Measurements from ENCODE around the gene NRL.

NRL gene

DNA sequence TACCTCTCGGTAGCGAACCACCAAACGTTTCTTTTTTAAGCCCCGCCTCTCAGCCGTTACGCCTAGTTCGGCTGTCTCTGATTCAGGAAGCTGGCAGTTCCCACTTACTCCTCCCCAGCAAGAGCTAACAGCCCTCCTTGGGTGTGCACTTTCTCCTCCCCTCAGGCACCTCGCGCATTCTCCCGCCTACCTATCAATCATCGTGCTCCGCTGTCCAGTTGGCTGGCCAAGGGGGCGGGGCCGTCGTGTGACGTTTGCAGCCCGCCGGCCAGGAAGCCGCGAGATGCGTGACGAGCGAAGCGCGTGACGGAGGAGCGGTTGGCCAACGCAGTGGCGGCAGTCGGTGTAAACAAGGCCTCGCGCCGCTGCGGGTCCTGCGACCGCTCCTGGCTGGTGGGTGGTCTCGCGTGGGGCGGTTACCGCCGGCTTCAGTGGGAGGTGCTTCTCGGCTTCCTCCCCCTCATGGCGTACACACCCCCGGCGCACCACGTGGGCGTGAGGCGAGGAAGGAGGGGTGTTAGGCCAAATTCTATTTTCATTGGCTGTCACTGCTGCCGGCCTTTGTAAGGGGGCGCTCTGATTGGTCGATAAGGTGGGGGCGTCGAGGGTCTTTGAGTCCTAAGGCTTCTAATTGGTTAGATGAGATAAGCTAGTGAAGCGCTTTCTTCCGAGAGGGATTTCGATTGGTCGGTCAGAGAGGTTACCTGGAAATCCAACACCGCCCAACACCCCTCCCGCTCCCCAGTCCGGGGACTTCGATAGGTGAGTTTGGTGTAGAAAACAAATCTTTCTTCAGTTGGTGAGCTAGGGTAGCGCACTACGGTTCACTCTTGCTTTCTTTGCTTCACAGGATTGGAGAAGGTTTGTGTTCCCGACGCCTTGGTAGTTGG, at the start of gene NRL, which contains the start of gene DCAF11:
Gene NRL (minus strand): TSS at position 418 of the 890 bp plus-strand sequence. CDS start 32,101 bp downstream, outside the sequence.
Gene DCAF11 (plus strand): TSS at position 246 of the 890 bp plus-strand sequence. CDS start 818 bp downstream, outside the sequence.
- DNase-seq = peak; percentile 100

DNA sequence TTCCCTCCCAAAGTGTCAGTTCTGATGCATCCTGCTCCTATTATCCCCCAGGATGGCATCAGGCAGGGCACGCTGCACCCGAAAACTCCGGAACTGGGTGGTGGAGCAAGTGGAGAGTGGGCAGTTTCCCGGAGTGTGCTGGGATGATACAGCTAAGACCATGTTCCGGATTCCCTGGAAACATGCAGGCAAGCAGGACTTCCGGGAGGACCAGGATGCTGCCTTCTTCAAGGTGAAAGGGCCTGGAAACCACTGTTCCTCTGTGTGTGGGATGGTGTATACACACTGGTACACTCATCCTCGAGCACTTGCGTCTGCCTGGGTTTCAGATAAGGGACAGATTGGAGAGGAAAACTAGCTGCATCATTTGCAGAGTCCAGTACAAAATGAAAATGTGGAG, 47.3 kb upstream of the NRL start:
- no peak for DNase-seq

DNA sequence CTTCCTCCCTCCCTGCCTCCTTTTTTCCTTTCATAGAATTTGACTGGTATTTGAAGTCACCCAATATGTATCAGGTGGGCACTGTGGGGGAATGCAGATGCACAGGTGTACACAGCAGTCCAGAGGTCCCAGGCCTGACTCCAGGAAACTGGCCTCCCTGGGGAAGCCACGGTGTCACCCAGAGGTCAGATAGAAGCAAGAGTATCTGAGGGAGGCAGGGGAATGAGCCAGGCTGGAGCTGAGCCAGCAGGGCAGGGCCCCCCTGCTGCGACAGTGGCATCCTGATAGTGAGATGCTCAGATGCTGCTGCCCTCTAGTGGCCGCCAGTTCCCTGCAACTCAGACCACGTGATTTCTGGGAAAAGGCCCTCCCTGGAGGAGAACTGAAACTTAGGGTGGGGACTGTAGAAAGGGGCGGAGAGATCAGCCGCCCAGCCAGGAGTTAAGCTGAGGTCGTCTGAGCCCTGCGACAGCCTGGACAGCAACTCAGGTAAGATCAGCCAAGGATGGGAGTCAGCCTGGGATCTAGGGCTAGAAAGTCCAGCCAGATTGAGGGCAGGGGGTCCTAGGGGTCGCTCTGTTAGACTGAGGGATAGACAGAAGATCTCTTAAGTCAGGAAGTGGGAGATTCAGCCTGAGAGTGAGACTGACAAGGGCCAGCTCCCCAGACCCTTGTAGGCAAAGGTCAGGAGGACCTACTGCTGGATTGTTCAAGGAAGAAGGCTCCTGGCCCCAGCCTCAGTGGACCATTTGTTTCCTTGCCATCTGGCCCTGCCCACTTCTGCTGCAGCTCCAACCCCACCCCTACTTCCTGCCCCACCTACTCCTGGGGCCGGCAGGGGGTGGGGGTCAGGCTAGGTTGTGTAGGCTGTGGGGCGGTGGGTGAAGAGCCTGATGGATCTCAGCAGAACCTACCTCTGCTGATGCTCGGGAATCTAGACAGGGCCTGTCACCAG, 46.4 kb upstream of the NRL start, which contains the start of gene IRF9:
Gene IRF9 (plus strand): TSS at position 416 of the 955 bp plus-strand sequence. CDS start 880 bp downstream, outside the sequence.
- DNase-seq = peak; percentile 96

DNA sequence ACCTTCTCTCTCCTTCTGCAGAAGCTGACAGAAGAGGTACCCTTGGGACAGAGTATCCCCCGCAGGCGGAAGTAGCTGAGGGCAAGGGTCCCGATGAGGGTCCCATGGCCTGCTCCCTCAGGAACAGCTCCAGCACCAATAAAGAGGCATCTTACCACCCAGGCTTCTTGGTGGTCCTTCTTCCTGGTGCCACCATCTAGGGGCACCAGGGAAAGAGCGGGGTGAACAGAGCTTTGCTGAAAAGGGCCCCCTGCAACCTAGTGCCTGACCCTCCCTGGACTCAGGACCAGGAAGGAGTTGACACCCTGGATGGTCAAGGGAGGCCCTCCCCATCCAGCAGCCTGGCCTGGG, 45.7 kb upstream of the NRL start:
- no peak for DNase-seq

DNA sequence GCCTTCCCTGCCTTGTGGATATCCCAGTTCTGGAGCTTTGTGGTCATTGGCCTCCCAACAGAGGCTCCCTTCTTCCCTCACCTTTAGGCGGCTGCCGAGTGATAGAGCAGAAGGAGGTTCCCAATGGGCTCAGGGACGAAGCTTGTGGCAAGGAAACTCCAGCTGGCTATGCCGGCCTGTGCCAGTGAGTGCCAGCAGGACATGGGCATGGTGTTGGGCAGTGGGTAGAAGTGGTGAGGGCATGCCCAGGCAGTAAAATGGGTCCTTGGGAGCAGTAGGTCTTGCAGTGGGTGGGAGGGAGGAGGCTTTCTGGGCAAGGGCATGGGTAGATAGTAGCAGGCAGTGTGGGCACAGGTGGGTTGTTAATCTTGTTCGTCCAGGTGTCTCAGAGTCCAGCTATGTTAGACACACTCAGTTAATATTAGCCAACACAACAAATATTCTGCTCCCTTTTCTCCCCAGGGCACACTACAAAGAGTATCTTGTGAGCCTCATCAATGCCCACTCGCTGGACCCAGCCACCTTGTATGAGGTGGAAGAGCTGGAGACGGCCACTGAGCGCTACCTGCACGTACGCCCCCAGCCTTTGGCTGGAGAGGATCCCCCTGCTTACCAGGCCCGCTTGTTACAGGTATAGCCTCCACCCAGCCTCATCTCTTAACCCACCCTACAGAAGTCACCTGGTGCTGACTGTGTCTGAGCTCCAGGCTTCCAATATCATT, 45.2 kb upstream of the NRL start:
- no peak for DNase-seq

DNA sequence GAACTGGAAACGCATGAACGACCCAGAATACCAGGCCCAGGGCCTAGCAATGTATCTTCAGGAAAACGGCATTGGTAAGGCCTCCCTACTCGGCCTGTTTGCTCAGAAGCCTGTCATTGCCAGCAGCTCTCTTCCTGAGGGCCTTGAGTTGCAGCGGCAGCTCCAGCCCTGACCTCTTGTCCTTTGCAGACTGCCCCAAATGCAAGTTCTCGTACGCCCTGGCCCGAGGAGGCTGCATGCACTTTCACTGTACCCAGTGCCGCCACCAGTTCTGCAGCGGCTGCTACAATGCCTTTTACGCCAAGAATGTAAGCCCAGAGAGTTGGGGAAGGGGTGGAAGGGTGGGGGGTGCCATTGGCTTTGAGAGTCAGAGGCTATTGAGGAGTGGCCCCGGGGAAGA, 42.6 kb upstream of the NRL start:
- no peak for DNase-seq

DNA sequence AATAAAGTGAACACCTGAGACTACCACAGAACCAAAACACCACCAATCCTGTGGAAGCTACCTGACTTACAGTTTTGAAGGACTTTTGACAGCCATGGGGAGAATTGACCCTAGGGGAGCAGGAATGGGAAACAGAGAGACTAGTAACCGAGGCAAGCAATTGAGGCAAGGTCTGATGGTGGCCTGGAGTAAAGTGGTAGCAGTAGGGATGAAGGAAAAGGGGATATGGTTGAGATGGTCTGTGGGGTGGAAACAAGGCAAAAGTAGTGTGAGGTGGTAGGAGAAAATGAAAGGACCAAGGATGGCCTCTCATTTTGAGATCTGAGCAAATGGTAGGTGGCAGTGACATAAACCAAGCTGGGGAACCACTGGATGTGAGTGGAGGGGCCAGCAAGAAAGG, 42.1 kb upstream of the NRL start:
- no peak for DNase-seq

DNA sequence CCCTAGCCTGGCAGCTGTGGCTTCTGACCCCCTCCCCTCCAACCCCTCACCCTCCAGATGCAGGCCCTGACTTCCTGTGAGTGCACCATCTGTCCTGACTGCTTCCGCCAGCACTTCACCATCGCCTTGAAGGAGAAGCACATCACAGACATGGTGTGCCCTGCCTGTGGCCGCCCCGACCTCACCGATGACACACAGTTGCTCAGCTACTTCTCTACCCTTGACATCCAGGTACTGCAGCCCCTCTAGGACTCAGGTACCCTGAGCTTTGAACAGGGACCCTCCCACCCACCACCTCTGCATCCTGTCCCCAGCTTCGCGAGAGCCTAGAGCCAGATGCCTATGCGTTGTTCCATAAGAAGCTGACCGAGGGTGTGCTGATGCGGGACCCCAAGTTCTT, 40.4 kb upstream of the NRL start:
- no peak for DNase-seq

DNA sequence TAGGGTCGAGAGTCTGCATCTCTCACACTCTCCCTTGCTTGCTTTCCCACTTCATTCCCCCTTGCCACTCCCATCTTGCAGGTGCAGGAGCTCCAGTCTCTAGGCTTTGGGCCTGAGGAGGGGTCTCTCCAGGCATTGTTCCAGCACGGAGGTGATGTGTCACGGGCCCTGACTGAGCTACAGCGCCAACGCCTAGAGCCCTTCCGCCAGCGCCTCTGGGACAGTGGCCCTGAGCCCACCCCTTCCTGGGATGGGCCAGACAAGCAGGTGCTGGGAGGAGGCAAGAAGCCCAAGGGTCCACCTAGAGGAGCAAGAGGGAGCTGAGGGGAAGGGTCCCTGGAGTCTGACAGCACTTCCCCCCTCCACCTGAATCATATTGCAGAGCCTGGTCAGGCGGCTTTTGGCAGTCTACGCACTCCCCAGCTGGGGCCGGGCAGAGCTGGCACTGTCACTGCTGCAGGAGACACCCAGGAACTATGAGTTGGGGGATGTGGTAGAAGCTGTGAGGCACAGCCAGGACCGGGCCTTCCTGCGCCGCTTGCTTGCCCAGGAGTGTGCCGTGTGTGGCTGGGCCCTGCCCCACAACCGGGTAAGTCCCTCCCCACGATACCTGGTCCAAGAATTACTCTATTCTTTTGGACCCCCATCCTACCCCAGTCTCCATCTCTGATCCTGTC, 36.8 kb upstream of the NRL start:
- no peak for DNase-seq

DNA sequence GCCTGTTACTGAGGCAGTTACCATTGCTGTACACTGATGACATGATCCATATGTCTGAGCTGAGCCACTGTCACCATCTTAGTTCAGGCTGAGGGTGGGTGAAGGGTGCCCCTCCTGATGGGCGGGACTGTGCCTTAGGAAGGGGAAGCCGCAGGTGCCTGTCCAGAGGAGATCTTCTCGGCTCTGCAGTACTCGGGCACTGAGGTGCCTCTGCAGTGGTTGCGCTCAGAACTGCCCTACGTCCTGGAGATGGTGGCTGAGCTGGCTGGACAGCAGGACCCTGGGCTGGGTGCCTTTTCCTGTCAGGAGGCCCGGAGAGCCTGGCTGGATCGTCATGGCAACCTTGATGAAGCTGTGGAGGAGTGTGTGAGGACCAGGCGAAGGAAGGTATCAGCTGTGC, 36.2 kb upstream of the NRL start:
- no peak for DNase-seq

DNA sequence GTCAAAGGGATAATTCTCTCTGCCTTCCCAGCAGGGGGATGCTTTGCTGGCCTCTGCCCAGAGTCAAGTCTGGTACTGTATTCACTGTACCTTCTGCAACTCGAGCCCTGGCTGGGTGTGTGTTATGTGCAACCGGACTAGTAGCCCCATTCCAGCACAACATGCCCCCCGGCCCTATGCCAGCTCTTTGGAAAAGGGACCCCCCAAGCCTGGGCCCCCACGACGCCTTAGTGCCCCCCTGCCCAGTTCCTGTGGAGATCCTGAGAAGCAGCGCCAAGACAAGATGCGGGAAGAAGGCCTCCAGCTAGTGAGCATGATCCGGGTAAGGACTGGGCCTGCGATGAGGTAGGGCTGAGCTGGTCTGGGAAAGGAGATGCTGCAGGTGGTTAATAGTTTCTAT, 35.8 kb upstream of the NRL start:
- no peak for DNase-seq

DNA sequence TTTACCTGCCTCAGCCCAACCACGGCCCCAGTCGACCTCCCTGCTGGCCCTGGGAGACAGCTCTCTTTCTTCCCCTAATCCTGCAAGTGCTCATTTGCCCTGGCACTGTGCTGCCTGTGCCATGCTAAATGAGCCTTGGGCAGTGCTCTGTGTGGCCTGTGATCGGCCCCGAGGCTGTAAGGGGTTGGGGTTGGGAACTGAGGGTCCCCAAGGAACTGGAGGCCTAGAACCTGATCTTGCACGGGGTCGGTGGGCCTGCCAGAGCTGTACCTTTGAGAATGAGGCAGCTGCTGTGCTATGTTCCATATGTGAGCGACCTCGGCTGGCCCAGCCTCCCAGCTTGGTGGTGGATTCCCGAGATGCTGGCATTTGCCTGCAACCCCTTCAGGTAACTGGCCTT, 35.3 kb upstream of the NRL start:
- no peak for DNase-seq

DNA sequence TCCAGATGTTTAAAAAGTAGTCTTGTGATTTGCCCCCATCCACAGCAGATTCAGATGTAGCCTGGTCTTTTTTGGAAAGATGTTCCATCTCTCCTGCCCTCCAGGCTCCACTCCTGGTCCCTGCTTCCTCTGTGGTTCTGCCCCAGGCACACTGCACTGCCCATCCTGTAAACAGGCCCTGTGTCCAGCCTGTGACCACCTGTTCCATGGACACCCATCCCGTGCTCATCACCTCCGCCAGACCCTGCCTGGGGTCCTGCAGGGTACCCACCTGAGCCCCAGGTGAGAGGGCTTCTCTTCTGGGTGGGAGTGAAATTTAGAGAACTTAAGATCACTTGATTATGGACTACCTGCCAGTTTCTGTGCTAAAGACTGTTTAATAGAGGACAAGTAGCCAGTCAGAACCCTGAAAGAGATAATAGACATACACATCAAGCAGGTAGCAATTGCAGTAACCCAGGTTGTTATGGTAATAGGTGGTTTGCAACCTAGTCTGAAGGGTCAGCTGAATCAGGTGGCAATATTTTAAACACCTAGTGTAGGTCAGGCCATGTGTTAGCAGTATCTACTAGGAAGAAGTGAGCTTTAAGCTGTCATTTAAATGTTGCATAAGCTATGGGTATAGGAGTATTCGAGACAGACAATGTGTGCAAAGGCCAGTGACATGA, 34.7 kb upstream of the NRL start:
- no peak for DNase-seq

DNA sequence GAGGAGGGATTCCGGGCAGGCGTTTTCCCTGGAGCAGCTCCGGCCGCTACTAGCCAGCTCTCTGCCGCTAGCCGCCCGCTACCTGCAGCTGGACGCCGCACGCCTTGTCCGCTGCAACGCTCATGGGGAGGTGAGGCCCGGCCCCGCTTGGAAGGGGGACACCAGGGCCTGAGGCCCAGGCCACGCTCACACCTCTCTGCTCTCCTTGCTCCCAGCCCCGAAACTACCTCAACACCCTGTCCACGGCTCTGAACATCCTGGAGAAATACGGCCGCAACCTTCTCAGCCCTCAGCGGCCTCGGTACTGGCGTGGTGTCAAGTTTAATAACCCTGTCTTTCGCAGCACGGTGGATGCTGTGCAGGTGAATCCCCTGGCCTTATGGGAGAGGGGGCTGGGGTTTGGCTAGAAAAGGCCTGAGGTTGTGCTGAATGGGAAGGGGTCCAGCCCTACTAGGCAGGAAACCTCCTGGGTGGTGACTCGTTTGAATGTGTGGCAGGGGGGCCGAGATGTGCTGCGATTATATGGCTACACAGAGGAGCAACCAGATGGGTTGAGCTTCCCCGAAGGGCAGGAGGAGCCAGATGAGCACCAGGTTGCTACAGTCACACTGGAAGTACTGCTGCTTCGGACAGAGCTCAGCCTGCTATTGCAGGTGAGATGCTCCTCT, 33.1 kb upstream of the NRL start:
- DNase-seq = no peak

DNA sequence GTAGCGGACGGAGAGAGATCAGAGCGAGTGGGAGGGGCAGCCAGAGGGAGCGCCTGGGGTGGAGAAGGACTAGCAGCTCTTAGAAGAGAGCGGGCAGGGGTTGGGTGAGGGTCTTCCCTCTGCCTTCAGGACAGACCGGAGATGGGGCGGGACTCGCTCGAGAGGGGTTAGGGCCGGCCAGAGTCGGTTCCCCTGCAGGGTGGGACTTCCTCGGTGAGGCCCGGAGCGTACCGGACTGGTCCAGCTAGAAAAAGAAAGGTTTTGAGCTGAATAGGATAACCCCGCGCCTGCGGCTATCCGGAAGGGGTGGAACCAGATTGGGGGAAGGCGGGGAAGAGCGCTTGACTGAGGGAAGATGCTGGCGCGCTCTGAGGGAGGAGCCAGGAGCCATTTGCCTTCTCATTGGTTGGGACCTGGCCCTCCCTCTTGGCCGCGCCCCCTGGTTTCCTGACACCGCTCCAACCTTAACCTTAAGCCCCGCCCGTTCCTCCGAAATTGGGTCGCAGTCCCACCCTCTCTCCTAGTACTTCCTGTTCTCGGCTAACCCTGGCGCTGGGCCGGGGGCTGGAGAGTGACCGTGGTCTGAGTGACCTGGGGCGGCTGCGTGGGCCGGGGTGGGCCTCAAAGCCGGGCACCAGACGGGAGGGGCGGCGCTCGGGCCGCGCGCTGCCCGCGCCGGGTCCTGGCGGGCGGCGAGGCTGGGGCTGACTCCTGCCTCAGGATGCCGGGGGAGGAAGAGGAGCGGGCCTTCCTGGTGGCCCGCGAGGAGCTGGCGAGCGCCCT, 32.4 kb upstream of the NRL start, which contains the start of gene RNF31:
Gene RNF31 (plus strand): TSS at position 521 of the 783 bp plus-strand sequence. CDS start 201 bp downstream, at position 722.
- peak; percentile 97 for DNase-seq

DNA sequence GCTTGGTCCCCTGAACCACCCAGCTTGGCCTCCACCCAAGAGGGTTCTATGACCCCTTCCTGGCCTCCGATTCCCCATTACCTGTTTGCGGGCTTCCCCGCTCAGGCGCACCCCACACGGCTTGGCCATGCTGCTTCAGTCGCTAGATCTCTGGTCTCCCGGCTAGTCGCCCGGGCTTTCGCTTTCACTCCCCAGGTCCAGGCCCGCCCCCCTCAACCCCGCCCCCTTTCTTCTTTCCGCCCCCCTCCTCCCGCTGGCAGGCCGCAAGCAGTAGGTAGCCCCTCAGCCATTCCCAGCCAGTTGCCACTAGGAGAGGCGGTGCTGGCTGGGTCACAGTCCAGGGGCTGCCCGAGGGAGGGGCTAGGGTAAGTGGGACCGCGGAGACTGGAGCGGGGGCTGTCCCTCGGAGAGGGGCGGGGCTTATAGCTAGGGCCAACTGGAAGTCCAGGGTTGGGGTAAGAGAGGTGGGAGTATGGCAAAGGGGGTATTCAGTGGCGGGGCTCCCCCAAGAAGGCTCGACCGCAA, 31.8 kb upstream of the NRL start, which contains the start of gene PSME2:
Gene PSME2 (minus strand): TSS at position 158 of the 525 bp plus-strand sequence. CDS start 29 bp downstream, at position 129.
- DNase-seq = peak; percentile 95

DNA sequence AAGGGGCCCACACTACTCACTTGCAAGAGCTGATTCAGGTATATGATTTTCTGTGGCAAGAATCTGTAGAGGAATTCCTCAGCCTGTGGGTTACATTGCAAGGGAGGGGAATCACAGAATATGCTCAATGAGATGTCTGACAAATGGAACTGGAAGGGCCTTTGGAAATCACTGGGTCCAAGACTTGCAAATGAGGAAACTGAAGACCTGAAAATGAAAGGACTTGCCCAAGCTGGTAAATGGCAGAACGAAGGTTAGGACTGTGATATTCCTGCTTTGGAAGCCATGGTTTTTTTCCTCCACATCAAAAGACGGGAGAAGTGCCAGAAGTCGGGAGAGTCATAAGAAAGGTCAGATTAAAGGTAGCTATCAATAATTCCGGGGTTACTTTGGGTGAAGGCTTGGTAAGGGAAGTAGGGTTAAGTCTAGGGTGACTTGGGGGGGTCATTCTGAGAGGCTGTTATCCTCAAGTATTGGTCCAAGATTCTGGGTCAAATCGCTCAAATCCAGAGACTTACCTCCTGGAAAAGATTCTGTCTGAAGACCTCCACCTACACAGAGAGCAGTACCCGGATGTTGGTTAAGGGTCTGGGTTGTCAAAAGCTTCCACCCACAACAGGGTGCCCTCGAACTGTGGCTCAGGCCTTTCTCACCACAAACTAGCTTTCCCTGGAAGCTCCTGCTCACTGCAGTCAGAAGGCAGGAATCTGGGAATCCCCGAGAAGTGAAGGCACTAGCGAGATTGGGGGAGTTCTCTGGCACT, 31.1 kb upstream of the NRL start:
- DNase-seq = peak; percentile 74

DNA sequence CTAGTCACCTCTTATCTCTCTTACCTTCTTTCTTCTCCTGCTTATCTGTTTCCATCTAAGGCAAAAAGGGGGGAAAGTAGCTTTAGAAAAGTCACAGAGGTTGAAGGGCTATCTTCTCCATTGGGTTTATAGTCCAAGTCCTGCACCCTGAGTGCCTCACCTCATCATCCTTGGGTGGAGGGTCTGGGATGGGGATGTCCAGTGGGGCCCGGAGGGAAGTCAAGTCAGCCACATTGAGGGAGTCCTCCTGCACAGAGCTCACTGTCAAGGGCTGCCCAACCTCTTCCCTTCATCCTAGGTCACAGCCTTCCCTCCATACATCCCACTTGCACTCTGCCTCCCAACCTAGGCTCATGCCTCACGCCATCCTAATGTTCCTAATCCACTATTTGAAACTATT, 30.5 kb upstream of the NRL start:
- no peak for DNase-seq

DNA sequence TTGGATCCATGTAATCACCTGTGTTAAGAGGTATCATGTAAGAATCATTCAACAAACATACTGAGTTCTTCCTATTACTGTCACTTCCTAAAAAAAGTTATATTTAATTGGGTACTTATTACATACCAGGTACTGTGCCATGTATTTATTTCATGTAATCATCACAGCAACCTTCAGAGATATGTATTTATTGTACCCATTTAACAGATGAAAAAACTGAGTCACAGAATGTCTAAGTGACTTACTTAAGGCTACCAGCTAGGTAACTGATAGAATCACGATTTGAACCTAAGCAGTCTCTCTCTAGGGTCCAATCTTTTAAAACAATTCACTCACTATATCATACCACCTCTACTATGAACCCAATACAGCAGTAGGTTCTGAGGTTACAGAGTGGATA, 29.7 kb upstream of the NRL start:
- no peak for DNase-seq

All from retina (tissue), 1 donor.